AG04449 (cell line): Measurements from ENCODE around the gene PMFBP1.

Experiments
- CTCF ChIA-PET: fragments of 350-600 bp; formaldehyde crosslinking; extraction: SDS; loops from one replicate; lab custom pipeline; 2021; ENCODE audit warnings: antibody characterized with exemption; lab: Yijun Ruan, JAX
- POLR2A ChIA-PET: fragments of 400-600, 350-600 bp; formaldehyde crosslinking; extraction: SDS; loops from one replicate; lab custom pipeline; 2020; ENCODE audit warnings: antibody characterized with exemption, inconsistent platforms; lab: Yijun Ruan, JAX
- DNase-seq: peaks from one replicate; pipeline ENCODE4 v3.0.0-alpha.2; 2010; ENCODE audit warnings: low read depth, low spot score
- H3K4me3 ChIP-seq: 2 replicates; pipeline ENCODE4 v1.5.1; 2011; ENCODE audit warnings: low read depth, mild to moderate bottlenecking, control low read depth, low read length
- TF ChIP-seq, protein P1 (sequence below): IDR thresholded peaks from one replicate; pipeline ENCODE4 v1.5.1; 2011; ENCODE audit warnings: mild to moderate bottlenecking, moderate library complexity, low read length, control low read depth, inconsistent platforms; ENCODE audit not compliant: insufficient read depth; ENCODE audit errors: missing control alignments

The PMFBP1 gene

DNA sequence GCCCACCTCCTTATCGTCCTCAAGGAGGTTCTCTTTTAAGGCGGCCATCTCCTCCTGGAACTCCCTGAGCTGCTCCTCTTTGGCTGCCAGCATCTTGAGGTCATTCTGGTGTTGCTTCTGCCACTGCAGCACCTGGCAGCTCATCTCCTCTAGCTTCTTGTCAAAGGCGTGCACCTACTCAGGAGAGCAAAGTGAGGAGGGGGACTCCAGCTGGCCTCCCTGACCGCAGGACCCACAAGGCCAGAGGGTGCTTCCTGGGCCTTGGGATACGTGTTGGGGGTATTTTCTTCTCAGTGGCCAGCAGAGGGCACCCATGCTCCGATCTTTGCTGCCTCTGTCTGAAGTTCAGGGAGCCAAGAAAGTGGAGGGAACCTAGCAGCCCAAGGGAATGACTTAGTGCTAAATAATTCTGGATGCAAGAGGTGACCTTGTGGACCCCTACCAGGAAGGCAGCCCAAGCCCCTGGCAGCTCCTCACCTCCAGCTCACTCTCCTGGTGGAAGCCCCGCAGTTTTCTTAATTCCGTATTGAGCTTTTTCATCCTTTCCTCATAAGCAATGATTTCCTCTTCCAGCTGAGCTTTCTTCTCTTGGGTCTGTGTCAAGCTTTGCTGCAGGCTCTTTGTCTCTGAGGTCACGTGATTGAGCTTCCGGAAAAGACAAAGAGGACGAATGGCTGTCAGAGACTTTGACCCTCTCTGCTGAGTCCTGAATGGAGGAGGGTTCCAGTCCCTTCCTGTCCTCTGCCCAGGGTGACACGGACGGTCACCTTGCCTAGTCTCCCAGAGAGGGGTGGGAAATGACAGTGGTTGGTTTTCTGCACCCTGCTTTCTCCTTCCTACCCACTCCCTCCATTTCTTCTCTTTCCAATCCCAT is 47.0 kb downstream of the PMFBP1 start:
- DNase-seq = peak; percentile 9
- H3K4me3 ChIP-seq = no peak overlapping the region
- CTCF ChIA-PET = interaction anchor here (0.6 to 4.4 kb wide), 35 partner anchors 8 to 1910 kb away, joined by 3 to 56 read pairs (median 4); partner anchors contain the start of genes DHX38 and TXNL4B
- TF ChIP-seq, protein P1, sequence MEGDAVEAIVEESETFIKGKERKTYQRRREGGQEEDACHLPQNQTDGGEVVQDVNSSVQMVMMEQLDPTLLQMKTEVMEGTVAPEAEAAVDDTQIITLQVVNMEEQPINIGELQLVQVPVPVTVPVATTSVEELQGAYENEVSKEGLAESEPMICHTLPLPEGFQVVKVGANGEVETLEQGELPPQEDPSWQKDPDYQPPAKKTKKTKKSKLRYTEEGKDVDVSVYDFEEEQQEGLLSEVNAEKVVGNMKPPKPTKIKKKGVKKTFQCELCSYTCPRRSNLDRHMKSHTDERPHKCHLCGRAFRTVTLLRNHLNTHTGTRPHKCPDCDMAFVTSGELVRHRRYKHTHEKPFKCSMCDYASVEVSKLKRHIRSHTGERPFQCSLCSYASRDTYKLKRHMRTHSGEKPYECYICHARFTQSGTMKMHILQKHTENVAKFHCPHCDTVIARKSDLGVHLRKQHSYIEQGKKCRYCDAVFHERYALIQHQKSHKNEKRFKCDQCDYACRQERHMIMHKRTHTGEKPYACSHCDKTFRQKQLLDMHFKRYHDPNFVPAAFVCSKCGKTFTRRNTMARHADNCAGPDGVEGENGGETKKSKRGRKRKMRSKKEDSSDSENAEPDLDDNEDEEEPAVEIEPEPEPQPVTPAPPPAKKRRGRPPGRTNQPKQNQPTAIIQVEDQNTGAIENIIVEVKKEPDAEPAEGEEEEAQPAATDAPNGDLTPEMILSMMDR = peak; percentile 81
- POLR2A ChIA-PET = no interaction called here

DNA sequence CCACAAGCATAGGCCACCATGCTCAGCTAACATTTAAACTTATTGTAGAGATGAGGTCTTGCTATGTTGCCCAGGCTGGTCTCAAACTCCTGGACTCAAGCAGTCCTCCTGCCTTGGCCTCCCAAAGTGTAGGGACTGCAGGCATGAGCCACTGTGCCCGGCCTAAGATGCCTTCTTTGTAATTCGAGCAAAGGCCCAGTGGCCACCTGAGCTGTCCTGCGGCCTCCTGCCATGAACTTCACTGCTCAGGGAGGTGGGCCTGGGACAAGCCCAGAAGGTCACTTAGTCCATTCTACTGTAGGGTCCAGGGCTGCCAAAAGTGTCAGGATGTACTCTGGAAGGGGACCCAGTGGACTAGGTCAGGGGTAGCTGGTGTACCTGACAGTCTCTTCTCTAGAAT is 47.8 kb downstream of the PMFBP1 start:
- CTCF ChIA-PET = interaction anchor here (0.6 to 4.4 kb wide), 31 partner anchors 8 to 1911 kb away, joined by 3 to 56 read pairs (median 4); partner anchors contain the start of genes DHX38 and TXNL4B
- POLR2A ChIA-PET = no interaction called here
- TF ChIP-seq, protein P1 = no peak
- DNase-seq = no peak
- H3K4me3 ChIP-seq = no peak overlapping the region

DNA sequence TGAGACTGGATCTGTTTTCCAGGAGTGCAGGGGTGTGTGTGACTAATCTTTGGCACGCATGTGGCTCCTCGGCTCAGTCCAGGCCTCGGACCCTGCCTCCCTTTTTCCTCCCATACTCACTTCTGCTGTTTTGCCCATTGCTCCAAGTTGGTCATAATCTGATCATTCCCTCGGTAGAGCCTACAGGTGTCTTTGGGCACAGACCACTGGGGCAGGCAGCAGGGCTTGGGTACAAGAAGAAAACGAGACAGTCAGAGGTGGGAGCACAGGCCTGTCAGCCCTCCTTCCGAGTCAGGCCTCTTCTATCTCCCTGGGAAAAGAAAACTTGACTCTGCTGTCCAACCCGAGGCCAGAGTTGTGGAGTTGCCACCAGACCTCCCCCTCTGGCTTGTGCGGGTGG is 48.5 kb downstream of the PMFBP1 start:
- ChIA-PET POLR2A (no interaction called here), CTCF (interaction anchor here (0.7 to 4.4 kb wide), 11 partner anchors 9 to 1912 kb away, joined by 3 to 56 read pairs (median 11); partner anchors contain the start of genes DHX38 and TXNL4B)
- TF ChIP-seq, protein P1 = no peak
- no peak overlapping the region for H3K4me3 ChIP-seq
- DNase-seq = no peak

DNA sequence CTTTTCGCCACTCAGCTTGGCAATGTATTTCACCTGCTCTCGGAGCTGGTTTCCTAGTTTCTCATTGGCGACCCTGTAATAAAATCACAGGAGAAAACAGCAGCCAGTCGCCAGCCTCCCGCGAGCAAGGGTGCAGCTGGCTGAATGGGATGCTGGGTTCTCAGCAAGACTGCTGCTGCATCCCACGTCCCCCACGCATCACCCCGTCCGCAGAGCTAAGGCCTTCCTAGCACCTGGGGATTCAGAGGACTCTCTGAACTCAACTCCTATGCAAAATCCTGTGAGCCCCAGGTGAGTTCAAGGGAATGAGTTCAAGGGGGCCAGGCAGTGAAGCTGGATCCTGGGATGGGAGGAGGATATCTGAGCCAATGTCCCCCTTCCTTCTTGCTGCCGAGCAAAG is 49.0 kb downstream of the PMFBP1 start:
- DNase-seq = no peak
- H3K4me3 ChIP-seq = no peak overlapping the region
- TF ChIP-seq, protein P1 = no peak
- POLR2A ChIA-PET = no interaction called here
- CTCF ChIA-PET = interaction anchor here (3.0 to 4.4 kb wide), 2 partner anchors 344 to 1833 kb away, joined by 11 to 56 read pairs; no protein-coding TSS in a partner anchor

DNA sequence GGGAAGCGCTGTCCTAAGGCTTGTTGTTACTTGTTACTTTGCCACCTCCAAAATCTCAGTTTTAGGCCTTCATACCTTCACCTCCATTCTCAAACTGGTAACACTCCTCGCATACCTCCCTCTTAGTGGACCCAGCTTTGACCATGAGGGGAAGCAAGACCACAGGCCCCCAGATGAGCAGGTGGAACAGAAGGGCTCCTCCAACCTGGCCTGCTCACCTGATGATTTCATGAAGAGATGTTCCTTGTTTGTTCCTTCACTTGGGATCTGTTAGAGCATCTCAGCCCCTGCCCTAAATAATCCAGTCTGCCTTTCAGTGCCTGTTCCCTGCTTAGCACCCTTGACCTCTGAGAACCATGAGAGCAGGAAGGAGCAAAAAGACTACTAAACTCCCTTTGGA is 49.6 kb downstream of the PMFBP1 start:
- POLR2A ChIA-PET = no interaction called here
- DNase-seq = no peak
- TF ChIP-seq, protein P1 = no peak
- no peak overlapping the region for H3K4me3 ChIP-seq
- CTCF ChIA-PET = interaction anchor here (3.0 to 4.4 kb wide), 2 partner anchors 344 to 1834 kb away, joined by 11 to 56 read pairs; no protein-coding TSS in a partner anchor

DNA sequence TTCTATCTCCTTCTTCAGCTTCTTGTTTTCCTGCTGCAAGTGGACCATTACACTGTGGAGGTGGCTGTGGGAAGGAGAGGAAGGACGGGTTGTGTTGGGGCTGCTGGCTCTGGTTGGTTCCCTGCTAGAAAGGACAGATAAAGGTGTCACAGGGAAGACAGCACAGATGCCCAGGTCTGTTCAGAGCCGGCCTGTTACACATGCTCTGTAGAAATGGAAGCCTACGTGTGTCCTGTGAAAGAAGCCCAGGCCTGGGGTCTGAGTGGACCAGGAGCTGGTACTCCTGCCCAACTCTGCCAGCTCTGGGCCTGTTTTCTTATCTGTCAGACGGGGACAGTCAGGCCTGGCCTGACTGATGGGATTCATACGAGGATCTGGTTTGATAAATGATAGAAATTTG is 51.9 kb downstream of the PMFBP1 start:
- POLR2A ChIA-PET = no interaction called here
- DNase-seq = no peak
- H3K4me3 ChIP-seq = no peak overlapping the region
- TF ChIP-seq, protein P1 = no peak
- CTCF ChIA-PET = no interaction called here
